DMS 273 (cell line): ENCODE data around the gene DBN1.

Experiments
- DNase-seq: peaks from one replicate; lab custom pipeline; 2025; ENCODE audit not compliant: unreplicated experiment; lab: John Stamatoyannopoulos, UW

DBN1 gene

DNA sequence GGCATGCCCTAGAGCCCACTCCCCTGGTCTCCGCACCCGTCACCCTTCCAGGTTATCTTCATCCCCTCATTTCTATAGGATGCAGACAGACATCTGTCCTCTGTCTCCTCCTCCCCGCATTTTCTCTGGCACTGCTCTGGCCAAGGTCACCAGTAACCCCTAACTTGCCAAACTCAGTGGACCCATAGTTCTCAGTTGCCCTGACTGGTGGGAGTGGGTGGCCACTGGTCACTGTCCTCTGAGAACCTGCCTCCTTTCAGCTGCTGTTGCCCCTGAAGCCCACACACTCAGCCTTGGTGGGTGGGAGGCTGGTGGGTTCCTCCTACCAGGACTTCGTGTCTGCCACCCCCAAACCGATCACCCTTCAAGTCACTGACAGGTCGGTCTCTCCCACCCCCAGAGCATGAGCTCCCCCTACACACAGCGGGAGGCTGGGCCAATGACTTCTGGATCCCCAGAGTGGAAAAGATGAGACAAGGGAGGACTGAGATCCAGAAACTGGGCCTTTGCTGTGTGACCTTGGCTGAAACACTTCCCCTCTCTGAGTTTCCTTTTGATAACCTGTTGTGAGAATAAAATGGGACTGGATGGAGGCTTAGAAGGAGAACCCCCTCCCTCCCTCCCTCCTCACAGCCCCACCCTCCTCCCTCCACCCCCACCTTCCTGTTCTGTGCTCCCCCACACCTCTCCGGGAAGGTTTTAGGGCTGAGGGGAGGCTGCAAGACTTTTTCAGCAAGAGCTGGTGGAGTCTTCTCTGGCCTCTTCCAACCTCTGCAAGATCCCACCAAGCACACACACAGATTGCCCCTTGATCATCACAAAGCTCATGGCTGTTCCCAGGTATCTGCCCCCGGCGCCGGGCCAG lies 2.4 kb upstream of the DBN1 start:
- no peak for DNase-seq

GRCh38 chr5:177474846-177475562 lies 1.6 kb upstream of the DBN1 start:
- DNase-seq, result peak; percentile 75

DNA sequence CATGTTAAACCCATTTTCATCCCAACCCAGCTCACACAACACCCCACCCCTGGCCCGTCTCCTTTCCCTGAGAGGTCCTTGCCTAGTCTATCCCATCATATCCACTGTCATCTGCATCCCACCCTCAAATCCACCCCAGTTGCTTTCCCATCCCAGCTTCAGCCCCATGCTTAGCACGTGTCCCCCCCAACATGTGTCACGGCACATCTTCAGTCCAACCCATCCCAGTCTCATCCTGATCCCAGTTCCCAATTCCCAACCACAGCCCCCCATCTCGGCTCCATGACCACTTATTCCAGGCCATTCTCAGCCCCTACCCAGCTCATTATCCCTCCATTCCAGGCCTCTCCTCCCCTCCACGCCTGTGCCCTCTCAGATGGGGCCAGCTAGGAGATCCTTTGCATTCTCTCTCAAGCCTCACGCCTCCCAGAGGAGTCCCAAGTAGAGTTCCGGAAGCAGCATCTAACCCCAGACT lies 605 bp upstream of the DBN1 start:
- DNase-seq, result no peak

DNA sequence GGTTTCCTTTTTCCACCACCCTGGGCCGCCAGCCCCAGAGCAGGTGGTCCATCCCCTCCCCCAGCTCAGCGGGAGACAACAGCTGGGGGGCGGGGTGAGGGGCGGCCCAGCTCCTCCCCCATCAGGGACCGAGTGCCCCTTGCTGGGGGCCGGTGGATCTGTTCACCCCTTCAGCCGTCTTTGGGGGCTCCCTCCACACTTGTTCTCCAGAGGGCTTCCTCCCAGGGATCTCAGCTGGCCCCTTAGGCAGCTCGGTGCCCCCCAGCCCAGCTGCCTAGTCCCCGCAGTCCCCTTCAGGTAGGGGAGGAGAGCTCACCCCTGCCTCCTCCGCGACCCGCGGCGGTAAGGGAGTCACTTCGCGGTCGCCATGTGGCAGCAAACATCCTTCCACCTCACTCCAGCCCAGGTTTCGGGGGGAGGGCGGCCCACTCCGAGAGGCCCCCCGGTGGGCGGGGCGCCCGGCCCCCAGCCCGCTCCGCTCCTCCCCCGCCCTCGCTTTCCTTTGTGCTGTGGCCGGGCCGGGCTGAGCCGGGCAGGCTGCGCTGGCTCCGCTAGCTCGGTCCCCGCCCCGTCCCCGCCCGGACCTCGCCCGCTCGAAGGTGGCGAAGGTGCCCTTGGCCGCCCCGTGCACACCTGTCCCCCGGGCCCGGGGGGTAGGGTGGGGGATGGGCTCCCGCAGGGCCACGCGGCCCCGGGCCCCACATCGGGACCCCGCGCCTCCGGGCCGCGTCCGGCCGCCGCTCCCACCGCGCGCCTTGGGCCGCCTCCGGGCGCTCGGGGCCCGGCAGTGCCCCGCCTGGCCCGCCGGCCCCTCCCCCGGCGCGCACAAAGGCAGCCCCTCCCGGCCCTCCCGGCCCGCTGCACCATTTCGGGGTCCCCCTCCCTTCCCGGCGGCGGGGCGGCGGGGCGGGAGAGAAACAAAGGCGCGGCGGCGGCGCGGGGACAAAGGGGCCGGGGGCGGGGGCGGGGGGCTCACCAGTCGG lies 683 bp downstream of the DBN1 start:
- peak; percentile 79 for DNase-seq

- no peak for DNase-seq
These were observed 1.7 kb downstream of the DBN1 start for GRCh38 chr5:177471610-177472356.

DNA sequence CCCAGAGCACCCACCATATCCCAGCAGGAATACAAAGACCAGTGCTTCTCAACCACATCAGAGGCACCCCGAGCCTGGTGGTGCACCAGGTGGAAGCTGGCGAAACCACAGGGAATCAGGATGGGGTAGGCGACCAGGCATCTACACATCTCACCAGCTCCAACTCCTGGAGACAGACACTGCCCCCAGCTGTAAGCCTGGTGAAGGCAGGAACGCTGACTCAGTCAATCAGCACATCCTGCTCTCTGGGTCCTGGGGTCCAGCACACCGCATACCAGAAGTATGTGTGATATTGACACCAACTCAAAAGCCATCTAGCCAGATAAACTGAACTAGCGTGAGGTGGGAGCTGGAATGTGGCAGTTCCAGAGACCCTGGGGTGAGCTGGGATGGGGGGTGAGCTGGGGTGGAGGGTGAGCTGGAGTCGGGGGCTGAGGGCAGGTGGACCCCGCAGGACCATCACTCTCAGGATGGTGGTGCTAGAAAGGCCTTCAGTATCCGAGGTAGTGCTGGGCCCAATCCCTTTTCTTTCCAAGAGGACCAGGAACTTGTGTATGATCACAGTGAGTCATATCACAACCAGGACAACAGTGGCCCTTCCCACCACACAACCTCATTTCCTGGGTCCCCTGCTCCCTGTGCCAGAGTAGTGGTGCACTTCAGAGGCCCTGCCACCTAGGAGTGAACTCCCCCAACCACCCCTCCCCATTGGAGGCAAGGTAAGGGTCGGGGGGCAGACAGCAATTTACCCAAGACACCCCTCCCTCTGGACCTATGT lies 2.5 kb downstream of the DBN1 start:
- no peak for DNase-seq

DNA sequence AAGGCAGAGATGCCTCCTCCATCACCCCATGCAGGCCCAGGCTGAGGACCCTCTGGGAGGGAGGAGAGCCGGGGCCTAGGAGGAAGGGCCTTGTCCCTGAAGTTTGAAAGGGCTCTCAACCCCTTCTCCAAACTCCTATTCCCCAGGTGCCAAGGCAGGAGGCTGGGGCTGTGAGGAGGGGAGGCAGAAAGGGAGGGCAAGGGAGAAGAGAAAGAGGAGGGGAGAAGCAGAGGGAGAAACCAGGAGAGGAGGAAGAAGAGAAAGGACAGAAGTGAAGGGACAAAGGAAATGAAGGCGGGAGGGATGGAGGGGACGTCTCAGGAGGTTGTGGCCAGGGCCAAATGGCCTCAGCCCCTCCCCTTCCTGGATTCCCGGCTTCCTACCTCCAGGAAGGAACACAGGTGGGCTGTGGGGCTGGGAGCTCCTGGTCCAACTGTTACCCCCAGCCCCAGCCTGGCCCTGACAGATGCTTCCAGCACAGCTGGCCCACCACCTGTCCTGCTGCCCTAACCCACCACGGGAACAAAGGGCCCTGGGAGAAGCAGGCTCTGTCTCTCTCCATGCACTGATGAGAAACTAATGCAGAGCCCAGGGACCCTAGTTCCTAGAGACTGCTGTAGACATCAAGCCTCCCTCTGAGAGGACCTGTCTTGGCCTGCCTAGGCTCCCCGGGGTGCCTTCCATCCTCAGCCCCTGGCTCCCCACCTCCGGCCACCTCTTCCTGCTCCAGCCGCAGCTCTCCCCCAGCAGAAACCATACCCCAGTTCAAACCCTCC lies 3.5 kb downstream of the DBN1 start:
- peak; percentile 74 for DNase-seq

- DNase-seq, result no peak
These were observed 4.5 kb downstream of the DBN1 start for GRCh38 chr5:177468685-177469628.

GRCh38 chr5:177468329-177468684 lies 5.1 kb downstream of the DBN1 start:
- DNase-seq, result no peak

GRCh38 chr5:177467436-177467835 lies 6.0 kb downstream of the DBN1 start:
- no peak for DNase-seq

GRCh38 chr5:177466861-177467260 lies 6.6 kb downstream of the DBN1 start:
- DNase-seq, result no peak

GRCh38 chr5:177465044-177465443 lies 8.4 kb downstream of the DBN1 start:
- DNase-seq, result no peak

GRCh38 chr5:177462021-177462670 lies 11.3 kb downstream of the DBN1 start:
- no peak for DNase-seq

GRCh38 chr5:177459819-177460628 lies 13.4 kb downstream of the DBN1 start:
- DNase-seq, result no peak

- no peak for DNase-seq
These were observed 14.1 kb downstream of the DBN1 start for GRCh38 chr5:177459357-177459756.

DNA sequence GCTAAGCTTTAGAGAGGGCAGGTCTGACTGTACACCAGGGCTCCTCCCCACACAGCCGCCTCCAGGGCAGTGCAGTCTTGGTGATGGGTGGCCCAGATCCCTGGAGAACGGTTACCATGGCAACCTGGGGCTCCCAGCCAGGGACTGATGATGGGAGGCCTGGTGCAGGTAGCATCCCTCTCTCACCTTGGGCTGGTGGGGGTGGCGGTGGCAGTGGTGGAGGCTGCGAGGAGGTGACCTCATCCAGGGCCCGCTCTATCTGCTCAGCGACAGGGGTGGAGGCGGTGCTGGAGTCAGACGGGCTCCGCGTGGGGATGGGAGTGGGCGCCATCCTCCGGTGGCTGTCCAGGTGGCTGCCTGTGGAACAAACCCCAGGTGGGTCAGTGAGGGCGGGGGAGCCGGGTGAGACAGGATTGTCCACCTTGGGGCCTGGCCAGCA lies 14.5 kb downstream of the DBN1 start:
- peak; percentile 60 for DNase-seq
